GM21390 (cell line): ENCODE measurements around the gene RHBG.
A peak's percentile ranks its signal among the peaks of the same experiment; 100 is the strongest.

ENCODE experiments used
- ATAC-seq: cut with Tn5 transposase; IDR thresholded peaks from one replicate; pipeline ENCODE4 v1.9.1; 2021; ENCODE audit not compliant: unreplicated experiment

RHBG gene

GRCh38 chr1:156402331-156403020 lies 33.5 kb downstream of the RHBG start:
- no peak for ATAC-seq

DNA sequence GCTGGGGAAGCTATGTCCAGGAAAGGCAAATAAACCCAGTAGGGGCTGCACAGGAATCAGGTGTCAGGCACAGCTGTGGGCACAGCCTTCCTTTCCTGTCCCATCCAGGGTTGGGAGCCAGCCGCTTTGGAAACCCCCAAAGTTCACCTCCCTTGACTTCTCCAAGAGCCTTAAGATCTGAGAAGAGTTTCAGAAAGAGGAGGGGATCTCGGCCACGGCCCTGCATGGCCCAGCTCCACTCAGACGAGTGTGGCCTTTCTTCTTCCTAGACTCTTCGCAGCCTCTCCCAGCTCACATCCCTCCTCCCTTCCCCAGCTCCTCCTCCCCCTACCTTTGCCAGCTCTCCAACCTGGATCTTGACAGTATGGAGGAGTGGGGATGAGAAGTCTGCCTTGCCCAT lies 36.7 kb downstream of the RHBG start:
- ATAC-seq: no peak

GRCh38 chr1:156406251-156406650 lies 37.2 kb downstream of the RHBG start:
- ATAC-seq: no peak

- no peak for ATAC-seq
Measured at GRCh38 chr1:156407344-156407743, 38.3 kb downstream of the RHBG start.

- no peak for ATAC-seq
Measured at GRCh38 chr1:156407760-156408159, 38.7 kb downstream of the RHBG start.

DNA sequence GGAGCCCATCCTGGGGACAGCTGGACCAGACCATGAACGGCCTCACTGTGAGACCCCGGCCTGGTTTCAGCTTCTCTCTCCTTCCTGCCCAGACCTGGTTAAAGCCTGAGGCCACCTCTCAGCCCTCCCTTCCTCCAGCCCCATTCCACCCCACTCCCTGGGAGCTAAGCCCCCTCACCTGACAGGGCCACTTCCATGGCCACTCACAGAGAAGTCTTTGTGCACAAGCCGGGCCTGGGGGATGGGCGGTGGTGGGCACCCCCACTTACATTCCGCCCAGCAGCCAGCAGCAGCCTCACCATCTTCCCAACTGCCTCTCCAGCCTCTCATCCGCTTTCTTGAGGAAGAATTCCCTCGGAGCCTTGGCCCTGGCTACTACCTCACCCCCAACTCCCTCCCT lies 40.4 kb downstream of the RHBG start:
- no peak for ATAC-seq

- ATAC-seq: no peak
Measured at GRCh38 chr1:156410238-156410637, 41.2 kb downstream of the RHBG start.

GRCh38 chr1:156410740-156411139 lies 41.7 kb downstream of the RHBG start:
- no peak for ATAC-seq

- ATAC-seq: no peak
Measured at GRCh38 chr1:156412653-156413321, 43.8 kb downstream of the RHBG start.

DNA sequence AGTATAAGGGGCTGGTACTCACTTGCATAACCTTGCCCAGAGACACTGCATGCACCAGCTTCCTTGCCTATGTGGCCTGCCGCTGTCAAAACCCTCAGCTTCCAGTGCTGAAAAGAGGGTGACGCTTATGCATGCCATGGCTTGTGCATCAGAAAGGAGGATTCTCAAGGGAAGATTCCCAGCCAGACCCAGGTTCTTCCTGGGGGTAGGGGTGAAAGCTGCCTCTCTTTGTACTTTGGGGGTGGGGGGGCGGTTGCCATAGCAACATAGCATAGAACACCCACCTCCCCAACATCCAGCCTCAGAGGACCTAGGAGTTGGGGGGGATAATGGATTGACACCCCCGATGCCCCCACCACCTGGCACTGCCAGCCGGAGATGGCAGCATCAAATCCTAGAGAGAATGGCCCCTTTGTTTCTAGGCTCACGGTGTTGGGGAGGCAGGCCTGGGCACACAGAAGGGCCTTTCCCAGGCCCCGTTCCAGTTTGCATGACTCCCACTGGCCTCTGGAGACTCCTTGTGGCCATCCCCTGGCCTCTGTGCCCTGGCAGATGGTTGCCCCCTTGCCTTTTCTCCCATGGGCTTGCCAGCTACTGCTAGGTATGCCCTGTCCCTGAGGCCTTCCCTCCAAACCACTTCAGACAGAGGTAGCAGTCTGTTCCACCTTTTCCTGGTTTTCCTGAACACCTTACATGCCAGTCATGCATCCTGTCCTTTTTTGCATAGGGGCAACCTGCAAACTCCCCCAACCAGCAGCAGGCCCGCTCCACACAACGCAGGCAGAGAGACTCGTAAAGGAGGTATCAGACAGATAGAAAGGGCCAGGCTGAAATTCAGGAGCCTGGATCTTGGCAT lies 44.6 kb downstream of the RHBG start:
- no peak for ATAC-seq

- ATAC-seq: no peak
Measured at GRCh38 chr1:156414461-156415064, 45.6 kb downstream of the RHBG start.

- no peak for ATAC-seq
Measured at GRCh38 chr1:156416993-156417392, 48.0 kb downstream of the RHBG start.

DNA sequence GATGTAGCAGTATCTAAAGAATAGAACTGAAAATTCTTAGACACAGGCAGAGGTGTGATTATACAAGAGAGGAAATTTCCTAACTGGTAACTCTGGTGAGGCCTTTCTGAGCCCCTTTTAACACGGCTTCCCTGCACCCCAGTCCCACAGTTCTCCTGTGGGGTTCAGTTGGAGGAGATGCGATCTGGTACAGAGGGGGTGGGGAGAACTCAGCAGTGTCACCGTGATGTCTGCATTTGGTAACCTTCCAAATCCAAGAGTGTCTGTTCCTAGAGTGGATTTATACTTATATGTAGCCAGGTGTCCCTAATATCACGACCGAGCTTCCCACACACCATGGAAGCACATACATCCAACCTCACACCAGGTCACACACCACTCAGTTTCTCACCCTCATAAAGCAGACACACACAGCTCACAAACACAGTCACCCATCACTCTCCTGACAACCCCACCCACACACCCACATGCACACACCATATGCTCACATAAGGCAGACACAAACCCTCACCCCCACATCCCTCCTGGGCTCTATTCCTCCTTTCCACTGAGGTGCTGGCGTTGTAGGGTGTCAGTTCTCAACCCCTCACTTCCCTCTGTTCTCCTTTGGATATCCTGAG lies 48.5 kb downstream of the RHBG start:
- ATAC-seq: no peak

DNA sequence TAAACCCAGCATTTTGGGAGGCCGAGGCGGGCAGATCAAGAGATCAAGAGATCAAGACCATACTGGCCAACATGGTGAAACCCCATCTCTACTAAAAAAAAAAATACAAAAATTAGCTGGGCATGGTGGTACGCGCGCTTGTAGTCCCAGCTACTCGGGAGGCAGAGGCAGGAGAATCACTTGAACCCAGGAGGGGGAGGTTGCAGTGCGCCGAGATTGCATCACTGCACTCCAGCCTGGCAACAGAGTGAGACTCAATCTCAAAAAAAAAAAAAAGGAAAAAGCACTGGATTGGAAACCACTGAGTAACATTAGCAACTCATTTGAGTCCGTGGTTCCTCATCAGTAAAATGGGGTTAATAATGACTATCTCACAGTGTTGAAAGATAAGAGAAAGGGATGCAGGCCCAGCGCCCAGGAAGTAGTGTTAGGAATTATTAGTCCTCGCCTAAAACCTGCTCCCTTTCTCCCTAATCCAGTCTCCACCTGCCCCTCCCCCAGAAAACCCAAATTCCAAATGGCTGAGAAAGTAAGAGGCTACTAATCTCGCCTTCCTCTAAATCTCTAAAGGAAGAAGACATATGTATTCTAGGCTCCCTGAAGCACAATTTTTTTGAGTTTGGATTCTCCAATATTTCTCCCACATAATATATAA lies 49.5 kb downstream of the RHBG start:
- ATAC-seq: no peak

DNA sequence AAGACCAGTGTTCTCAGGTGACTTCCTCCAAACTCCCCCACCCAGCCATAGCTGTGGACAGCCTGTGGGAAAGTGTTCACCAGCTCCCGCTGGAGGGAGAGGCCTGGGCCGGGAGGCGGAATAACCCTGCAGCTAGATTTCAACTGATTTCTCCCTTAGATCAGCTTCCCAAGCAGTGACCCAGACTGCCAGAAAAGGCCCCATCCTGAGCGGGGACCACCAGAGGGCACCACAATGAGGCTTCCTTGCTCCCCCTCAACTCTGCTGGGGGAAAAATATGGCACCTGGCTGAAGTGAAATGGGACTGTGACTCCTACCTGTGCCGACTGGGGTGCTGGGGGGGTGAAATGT lies 50.8 kb downstream of the RHBG start:
- ATAC-seq: no peak

DNA sequence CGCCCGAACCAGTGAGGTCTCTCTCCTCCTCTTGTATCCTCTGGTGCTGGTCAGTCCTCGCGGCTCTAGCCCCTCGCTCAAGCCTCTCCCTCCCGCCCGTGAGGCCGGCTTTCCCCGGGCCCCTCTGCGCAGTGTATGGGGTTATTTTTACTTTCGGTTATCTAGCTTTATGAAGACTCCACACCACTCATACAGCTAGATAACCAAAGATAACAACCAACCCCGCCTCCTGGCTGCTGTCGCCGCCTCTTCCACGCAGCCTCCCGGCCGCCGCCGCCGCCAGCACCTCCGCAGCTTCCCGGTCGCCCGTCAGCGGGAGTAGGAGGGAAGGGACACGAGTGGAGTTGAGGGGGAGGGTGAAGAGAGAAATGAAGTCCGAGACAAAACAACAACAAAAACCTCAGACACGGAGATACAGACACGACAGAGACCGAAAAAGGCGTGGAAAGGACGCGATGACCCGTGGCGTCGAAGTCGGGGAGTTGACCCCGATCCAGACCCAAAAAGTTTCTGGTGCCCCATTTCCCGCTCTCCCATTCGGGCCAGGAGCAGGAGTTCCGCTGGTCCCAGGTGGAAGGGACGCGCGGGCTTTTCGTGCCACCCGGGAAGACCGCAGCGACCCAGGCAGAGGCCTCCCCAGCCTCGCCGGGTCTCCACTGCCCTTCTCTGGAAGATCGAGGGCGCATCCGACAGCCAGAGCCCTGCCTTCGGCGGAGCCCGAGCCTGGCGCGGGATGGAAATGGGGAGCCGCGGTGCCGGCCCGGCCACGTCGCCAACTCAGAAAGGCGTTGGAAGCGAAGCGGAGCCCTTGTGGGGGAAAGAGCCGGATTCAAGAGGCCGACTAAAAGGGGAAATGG lies 51.4 kb downstream of the RHBG start:
- no peak for ATAC-seq

DNA sequence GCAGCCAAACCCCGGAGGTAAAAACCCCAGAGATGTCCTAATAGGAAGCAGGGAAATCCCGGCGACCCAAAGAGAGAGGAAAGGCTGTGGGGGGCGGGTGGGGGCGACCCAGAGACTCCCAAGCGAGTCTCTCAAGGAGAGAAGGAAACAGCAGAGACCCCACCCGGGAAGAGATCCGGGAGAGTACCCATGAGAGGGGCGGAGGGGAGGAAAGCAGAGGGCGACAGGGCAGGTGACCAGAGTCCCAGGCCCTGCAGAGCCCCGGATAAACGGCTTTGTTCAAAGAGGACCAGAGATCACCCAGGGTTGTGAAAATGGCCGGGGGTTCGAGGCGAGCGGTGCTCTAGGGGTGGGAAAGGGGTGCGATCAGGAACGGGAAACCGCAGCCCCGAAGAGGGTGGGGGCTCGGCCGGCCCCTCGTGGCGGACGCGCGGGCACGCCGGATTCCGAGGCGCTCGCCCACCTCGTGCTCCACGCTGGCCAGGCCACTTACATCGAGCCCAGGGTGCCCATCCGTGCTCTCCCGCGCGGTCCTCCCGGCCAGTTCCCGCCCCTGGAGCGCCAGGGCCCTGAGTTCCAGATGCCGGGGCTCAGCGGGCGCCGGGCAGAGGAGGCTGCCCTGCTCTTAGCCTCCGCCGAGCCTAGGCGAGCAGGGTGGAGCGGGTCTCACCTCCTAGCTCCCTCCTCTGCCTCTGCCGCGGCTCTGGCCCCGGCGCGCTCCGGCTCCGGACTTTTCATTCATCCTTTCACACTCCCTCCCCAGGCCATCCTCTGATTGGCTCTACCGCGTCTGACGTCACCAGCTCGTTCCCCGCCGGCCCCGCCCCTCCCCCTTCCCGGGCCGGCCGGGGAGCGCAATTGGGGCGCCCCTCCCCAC lies 52.3 kb downstream of the RHBG start:
- peak; percentile 85 for ATAC-seq

GRCh38 chr1:156421939-156422601 lies 53.1 kb downstream of the RHBG start:
- ATAC-seq: no peak
